Fibroblast of skin of left biceps (primary cell): ENCODE measurements around the gene FAM24A.

Experiments used
- DNase-seq, 2 experiments: peaks; one replicate each; pipeline ENCODE4 v3.0.0-alpha.2; 2013; ENCODE audit warnings: low read depth in 2 of 2

Gene FAM24A

DNA sequence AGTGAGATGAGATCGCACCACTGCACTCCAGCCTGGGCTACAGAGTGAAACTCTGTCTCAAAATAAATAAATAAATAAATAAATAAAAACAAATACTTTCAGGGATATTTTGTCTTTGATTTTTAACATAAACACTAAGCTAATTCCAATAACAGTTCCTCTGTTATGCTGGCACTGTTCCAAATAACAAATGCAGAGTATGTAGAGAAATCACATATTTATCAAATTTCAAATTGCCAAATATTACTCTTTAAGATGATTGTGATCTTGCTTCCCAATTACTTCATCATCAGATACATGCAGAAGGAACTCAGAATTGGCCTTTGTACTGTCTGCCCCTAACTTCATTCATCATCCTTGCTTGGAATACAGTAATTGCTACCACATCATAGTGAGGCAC lies 19.7 kb downstream of the FAM24A start:
- DNase-seq = no peak

- no peak for DNase-seq
These were observed 20.9 kb downstream of the FAM24A start for GRCh38 chr10:122931088-122931906.

GRCh38 chr10:122939133-122939855 lies 28.9 kb downstream of the FAM24A start:
- DNase-seq = no peak

- DNase-seq = peak; percentile 52 to 55
These were observed 29.6 kb downstream of the FAM24A start for GRCh38 chr10:122939856-122940543.

- DNase-seq = no peak
These were observed 38.9 kb downstream of the FAM24A start for GRCh38 chr10:122949296-122949695.

DNA sequence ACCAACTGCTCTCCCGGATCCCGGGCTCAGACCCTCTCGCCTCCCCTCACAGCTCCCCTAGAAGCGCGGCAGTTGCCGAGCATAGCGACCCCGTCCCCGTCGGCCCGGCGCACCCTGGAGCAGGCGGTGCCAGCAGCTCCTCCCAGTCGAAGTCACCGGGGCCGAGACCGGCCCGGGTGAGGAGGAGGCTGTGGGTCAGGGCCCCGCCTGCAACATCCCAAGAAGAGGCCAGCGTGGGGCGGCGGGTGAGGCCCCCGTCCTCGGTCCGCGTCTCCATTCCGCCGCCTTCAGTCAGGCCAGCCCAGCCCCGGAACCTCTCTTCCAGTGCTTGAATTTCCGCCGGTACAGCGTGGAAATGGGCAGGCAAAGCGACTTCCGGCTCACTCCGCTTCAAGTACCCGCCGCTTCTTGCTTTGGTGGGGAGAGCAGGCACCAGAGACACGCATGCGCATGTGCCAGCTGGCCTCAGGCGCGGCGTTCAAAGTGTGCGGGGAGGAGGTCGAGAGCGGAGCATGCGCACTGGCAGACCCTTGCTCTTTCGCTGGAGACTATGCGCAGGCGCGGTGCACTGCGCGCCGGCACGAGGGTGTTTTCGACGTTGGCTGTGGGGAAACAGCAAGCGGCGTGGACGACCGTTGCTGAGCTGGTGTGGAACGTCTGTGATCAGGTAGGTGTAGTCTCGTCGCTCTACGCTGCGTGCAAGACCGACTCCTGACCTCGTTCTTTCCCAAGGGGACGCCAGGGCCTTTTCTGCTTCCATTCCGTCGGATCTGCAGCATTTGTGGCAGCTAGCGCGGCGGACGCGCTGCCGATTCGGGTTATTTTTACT lies 43.7 kb downstream of the FAM24A start, which contains the start of gene C10orf88:
Gene C10orf88, minus strand, starts transcription at position 326 of the 829 bp plus-strand sequence. Its CDS starts 49 bp downstream, at position 277.
- DNase-seq = peak; percentile 97

DNA sequence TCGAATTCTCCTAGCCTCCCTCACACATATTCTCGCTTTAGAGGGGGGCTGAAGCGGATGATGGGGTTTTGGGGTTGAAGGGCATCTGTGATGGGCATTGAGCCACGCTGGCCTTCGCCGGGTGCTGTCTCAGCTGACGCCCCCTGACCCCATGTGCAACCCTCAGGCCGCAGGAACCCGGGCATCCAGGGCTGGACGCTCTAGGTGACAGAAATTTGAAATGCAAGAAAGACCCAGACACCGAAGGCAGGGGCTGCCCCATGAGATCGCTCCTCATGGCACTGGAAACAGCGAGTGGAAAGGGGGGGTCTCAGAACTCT lies 44.3 kb downstream of the FAM24A start:
- DNase-seq = no peak

DNA sequence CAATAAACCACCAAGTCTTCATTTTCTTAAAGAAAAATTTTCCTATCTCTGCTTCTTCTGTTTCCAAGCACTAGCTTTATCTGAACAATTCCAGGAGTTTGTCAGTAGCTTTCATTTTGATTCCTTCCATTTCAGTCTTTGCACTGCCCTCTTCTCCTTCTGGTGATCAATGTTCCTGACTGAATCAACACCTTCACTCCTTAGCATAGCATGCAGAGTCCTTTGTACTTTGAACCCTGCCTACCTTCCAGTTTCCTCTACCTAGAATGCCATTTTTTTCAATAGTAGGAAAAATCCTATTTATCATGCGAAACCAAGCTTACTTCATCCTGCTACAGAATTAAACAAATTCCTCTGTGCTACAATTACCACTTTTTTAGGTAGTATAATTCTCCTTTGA lies 45.5 kb downstream of the FAM24A start:
- DNase-seq = no peak

DNA sequence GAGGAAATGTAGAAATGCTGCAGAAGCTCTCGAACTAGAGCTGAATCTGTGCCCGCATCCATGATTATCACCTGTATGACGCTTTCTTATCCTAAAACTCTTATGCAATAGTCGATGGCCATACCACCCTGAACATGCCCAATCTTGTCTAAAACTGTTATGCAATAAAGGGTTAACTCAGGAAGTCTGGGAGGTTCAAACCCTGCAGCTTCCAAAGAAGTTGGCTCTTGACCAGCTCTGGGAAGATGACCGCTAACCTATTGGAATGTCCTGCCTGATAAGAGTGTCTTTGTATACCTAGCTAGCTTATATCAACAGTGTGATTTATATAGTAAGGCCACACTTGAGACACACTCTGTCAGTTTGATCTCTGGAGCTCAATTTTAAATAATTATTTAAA lies 47.1 kb downstream of the FAM24A start:
- no peak for DNase-seq

GRCh38 chr10:122962405-122962804 lies 52.0 kb downstream of the FAM24A start:
- no peak for DNase-seq
